ENCODE results near the gene KDM2B.

GRCh38 chr12:121436706-121437105 lies 144.1 kb downstream of the KDM2B start:
- TF ChIP-seq EZH2 (IDR thresholded peaks at IDR 0.05): no peak
- TF ChIP-seq POLR2AphosphoS5 (IDR thresholded peaks at IDR 0.05; ENCODE audit: borderline replicate concordance, low read depth, low read length): no peak

All from SK-N-MC (cell line).